HepG2 (cell line): ENCODE measurements around the gene NCOA5. TPM values are rescaled to one million over a fixed set of nuclear protein-coding genes. Genes with fewer than 3 reads are reported as not detected.

Experiments used
- CBX2 ChIP-seq, 2 experiments: fragments of 200-600 bp in 1 of 2; sonication (generic); formaldehyde crosslinking in 1 of 2; IDR thresholded peaks; 2 replicates each; pipeline versions ENCODE4 v1.7.0 to v1.8.1; 2018 to 2022; ENCODE audit warnings: low read depth in 2 of 2, low read length in 1 of 2, mild to moderate bottlenecking in 1 of 2, missing genetic modification reagents in 1 of 2
- DZIP1 ChIP-seq: sonication (generic); formaldehyde crosslinking; IDR thresholded peaks from 2 replicates; pipeline ENCODE4 v1.5.0; 2020; ENCODE audit warnings: mild to moderate bottlenecking, missing genetic modification reagents
- EHMT2 ChIP-seq: fragments of 200-600 bp; sonication (generic); IDR thresholded peaks from 2 replicates; pipeline ENCODE4 v1.7.0; 2017; ENCODE audit warnings: antibody characterized with exemption, low read depth, low read length, borderline replicate concordance
- HDAC6 ChIP-seq: fragments of 200-600 bp; sonication (generic); IDR thresholded peaks from 2 replicates; pipeline ENCODE4 v1.7.0; 2017; ENCODE audit warnings: mild to moderate bottlenecking, antibody characterized with exemption, low read length, low read depth
- KDM5B ChIP-seq: sonication (generic); formaldehyde crosslinking; IDR thresholded peaks from 2 replicates; pipeline ENCODE4 v1.4.0; 2020; ENCODE audit warnings: missing genetic modification reagents, mild to moderate bottlenecking, borderline replicate concordance
- NKX3-1 ChIP-seq: sonication (generic); formaldehyde crosslinking; IDR thresholded peaks from 2 replicates; pipeline ENCODE4 v1.5.0; 2020; ENCODE audit warnings: missing genetic modification reagents
- NR1H2 ChIP-seq: sonication (generic); formaldehyde crosslinking; IDR thresholded peaks from 2 replicates; pipeline ENCODE4 v1.8.1; 2022; ENCODE audit warnings: low read depth, missing genetic modification reagents, borderline replicate concordance
- PAF1 ChIP-seq: IDR thresholded peaks from 2 replicates; pipeline ENCODE4 v1.6.1; 2016; ENCODE audit warnings: missing genetic modification reagents, missing compliant biosample characterization
- SALL2 ChIP-seq: sonication (generic); formaldehyde crosslinking; IDR thresholded peaks from 2 replicates; pipeline ENCODE4 v1.8.1; 2023; ENCODE audit warnings: mild to moderate bottlenecking, missing genetic modification reagents, inconsistent platforms
- SETDB1 ChIP-seq: sonication (generic); formaldehyde crosslinking; IDR thresholded peaks from 2 replicates; pipeline ENCODE4 v1.5.1; 2020; ENCODE audit warnings: missing genetic modification reagents, mild to moderate bottlenecking, borderline replicate concordance
- SMAD9 ChIP-seq: sonication (generic); formaldehyde crosslinking; IDR thresholded peaks from 2 replicates; pipeline ENCODE4 v1.5.1; 2020; ENCODE audit warnings: mild to moderate bottlenecking, missing genetic modification reagents
- SRSF4 ChIP-seq: fragments of 200-400 bp; formaldehyde crosslinking; IDR thresholded peaks from one replicate; pipeline ENCODE4 v1.6.1; 2018; ENCODE audit warnings: mild to moderate bottlenecking, low read depth, low read length, moderate library complexity; ENCODE audit not compliant: poor library complexity, severe bottlenecking
- TBX3 ChIP-seq: fragments of 450-650 bp; IDR thresholded peaks from 2 replicates; pipeline ENCODE4 v1.6.1; 2017; ENCODE audit warnings: antibody characterized with exemption, mild to moderate bottlenecking, inconsistent platforms, borderline replicate concordance
- WIZ ChIP-seq: sonication (generic); formaldehyde crosslinking; IDR thresholded peaks from 2 replicates; pipeline ENCODE4 v1.5.1; 2020; ENCODE audit warnings: mild to moderate bottlenecking, missing genetic modification reagents
- ZBED4 ChIP-seq: sonication (generic); formaldehyde crosslinking; IDR thresholded peaks from 2 replicates; pipeline ENCODE4 v1.4.0; 2020; ENCODE audit warnings: missing genetic modification reagents, borderline replicate concordance
- ZBTB1 ChIP-seq: sonication (generic); formaldehyde crosslinking; IDR thresholded peaks from 2 replicates; pipeline ENCODE4 v1.4.0; 2020; ENCODE audit warnings: missing genetic modification reagents, borderline replicate concordance
- ZBTB26 ChIP-seq: IDR thresholded peaks from 2 replicates; pipeline ENCODE4 v1.6.1; 2016; ENCODE audit warnings: missing compliant biosample characterization, missing genetic modification reagents, borderline replicate concordance
- ZC3H4 ChIP-seq: sonication (generic); formaldehyde crosslinking; IDR thresholded peaks from 2 replicates; pipeline ENCODE4 v1.4.0; 2020; ENCODE audit warnings: missing genetic modification reagents, borderline replicate concordance
- ZFP36L1 ChIP-seq: sonication (generic); formaldehyde crosslinking; IDR thresholded peaks from 2 replicates; pipeline ENCODE4 v1.8.0; 2022; ENCODE audit warnings: mild to moderate bottlenecking, missing genetic modification reagents, moderate library complexity
- ZNF326 ChIP-seq: sonication (generic); formaldehyde crosslinking; IDR thresholded peaks from 2 replicates; pipeline ENCODE4 v1.4.0; 2020; ENCODE audit warnings: missing genetic modification reagents, borderline replicate concordance
- ZNF362 ChIP-seq: sonication (generic); formaldehyde crosslinking; IDR thresholded peaks from 2 replicates; pipeline ENCODE4 v1.4.0; 2020; ENCODE audit warnings: missing genetic modification reagents, mild to moderate bottlenecking, borderline replicate concordance
- ZNF552 ChIP-seq: sonication (generic); formaldehyde crosslinking; IDR thresholded peaks from 2 replicates; pipeline ENCODE4 v1.9.0; 2022; ENCODE audit warnings: missing genetic modification reagents, mild to moderate bottlenecking, borderline replicate concordance
- polyA plus RNA-seq, 8 experiments: library from polyadenylated mRNA; depleted of rRNA in 3 of 8; stranded (reverse) in 7 of 8; unstranded in 1 of 8; fragments of >200 nt; fragmentation: Illumina TruSeq in 4 of 8; extraction: Trizol in 4 of 8; gene quantifications; 2 replicates each; pipeline versions ENCODE4 v1.2.1 to v1.2.3, GENCODE V29; 2011 to 2016; ENCODE audit warnings: low read depth in 4 of 8, missing spikeins in 1 of 8, mixed read lengths in 1 of 8; ENCODE audit not compliant: insufficient read depth in 1 of 8
- total RNA-seq, 5 experiments: library from RNA; depleted of rRNA; stranded (reverse); fragments of >200 nt; fragmentation: Illumina TruSeq; extraction: Trizol; gene quantifications; 2 replicates each; pipeline ENCODE4 v1.2.3, GENCODE V29; 2016; ENCODE audit warnings: low read depth in 1 of 5

Gene NCOA5
- total and polyA plus RNA-seq, 2 of the 13 experiments (the other 11 are each of a cell fraction or from before 2014, with no cell fraction given): 16.5 to 28.4 TPM

GRCh38 chr20:46089167-46089416, 670 bp downstream of the NCOA5 start (continued):
- TF ChIP-seq DZIP1 (CRISPR knock-in tag) (0 out of 2 replicates have a peak, but pooled peaks have one; percentile 95), NKX3-1 (CRISPR knock-in tag) (no peak), ZBTB1 (CRISPR knock-in tag) (no peak), ZNF362 (CRISPR knock-in tag) (no peak), SETDB1 (CRISPR knock-in tag) (no peak), ZFP36L1 (CRISPR knock-in tag) (no peak), WIZ (CRISPR knock-in tag) (no peak), TBX3 (peak; percentile 13; the same call in 1 of the 2 replicates), ZNF326 (CRISPR knock-in tag) (no peak), CBX2 (IDR thresholded peaks at IDR 0.05; ENCODE audit: low read depth, low read length) (no peak), CBX2 (CRISPR knock-in tag; IDR thresholded peaks at IDR 0.05; ENCODE audit: low read depth) (no peak), HDAC6 (no peak), ZBED4 (no peak), ZC3H4 (CRISPR knock-in tag) (peak; percentile 52; the same call in 1 of the 2 replicates), PAF1 (CRISPR knock-in tag) (no peak), NR1H2 (CRISPR knock-in tag) (peak; percentile 80), SRSF4 (no peak), SMAD9 (CRISPR knock-in tag) (peak; percentile 73; the same call in 1 of the 2 replicates), ZNF552 (CRISPR knock-in tag) (no peak), EHMT2 (no peak), ZBTB26 (CRISPR knock-in tag) (no peak), SALL2 (CRISPR knock-in tag) (no peak), KDM5B (CRISPR knock-in tag) (no peak)
